IPS-18c (cell line): ENCODE results near the gene PCSK9.

ENCODE experiments used
- H3K4me3 ChIP-seq: 2 replicates; pipeline ENCODE4 v1.7.0; 2013; ENCODE audit warnings: low read depth, mild to moderate bottlenecking, low read length, moderate library complexity; ENCODE audit not compliant: insufficient read depth
- H3K9me3 ChIP-seq: one replicate; pipeline ENCODE4 v1.6.1; 2013; ENCODE audit warnings: mild to moderate bottlenecking, low read length, moderate library complexity; ENCODE audit not compliant: control insufficient read depth, insufficient read depth

The PCSK9 gene

DNA sequence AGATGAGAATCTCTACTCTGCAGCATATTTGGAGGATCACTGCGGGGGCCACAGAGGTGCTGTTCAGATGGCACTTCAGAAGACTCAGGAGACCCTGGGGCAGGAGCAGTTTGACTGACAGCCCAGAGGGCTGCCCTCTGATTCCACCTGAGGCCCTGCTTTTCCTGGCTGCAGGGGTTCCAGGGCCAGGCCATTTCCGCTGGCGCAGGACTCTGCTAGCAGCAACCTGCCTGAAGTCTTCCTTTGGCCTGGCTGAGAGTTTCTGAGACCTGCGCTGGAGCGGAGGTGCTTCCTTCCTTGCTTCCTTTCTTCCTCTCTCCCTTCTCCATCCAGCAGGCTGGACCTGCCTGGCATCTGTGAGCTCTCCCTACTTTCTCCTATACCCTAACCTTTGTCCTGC lies 11.8 kb downstream of the PCSK9 start:
- Histone ChIP-seq H3K9me3 (no peaks in the 10 kb centered on the region), H3K4me3 (no peak overlapping the region)

- Histone ChIP-seq H3K4me3 (no peak overlapping the region), H3K9me3 (no peaks in the 10 kb centered on the region)
Measured at GRCh38 chr1:55051621-55052020, 12.3 kb downstream of the PCSK9 start.

- Histone ChIP-seq H3K9me3 (no peaks in the 10 kb centered on the region), H3K4me3 (no peak overlapping the region)
Measured at GRCh38 chr1:55052221-55053142, 13.1 kb downstream of the PCSK9 start.

DNA sequence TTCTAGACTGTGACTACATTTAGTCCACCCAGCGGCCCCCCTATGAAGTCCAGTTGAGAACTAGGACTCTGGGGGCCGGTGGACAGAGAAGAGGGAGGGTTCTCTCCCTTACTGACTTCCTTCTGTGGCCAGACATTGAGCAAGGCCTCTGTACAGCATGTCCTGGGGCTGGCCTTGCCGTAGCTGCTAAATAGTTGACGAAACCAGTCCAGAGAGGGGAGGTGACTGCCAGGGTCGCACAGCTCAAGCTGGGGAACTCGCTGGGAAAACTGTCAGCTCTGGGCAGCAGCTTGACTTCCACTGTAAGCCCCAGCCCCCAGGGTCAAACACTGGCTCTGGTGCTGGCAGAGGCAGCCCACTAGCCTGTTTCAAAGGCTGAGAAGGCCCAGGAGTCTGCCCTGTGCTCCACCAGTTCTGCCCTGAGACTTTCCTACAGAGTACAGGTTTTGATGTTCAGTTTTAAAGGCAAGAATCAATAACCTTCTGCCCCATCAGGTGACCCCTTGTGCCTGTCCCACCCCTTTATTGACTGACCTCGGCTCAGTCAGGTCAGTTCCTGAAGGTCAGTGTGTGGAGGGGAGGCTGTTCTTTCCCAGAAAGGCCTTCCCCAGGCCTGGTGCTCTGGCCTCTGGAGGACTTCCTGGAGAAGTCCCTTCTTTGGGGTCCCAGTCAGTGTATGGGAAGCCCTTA lies 14.1 kb downstream of the PCSK9 start:
- no peak overlapping the region for H3K4me3 ChIP-seq
- H3K9me3 ChIP-seq: no peaks in the 10 kb centered on the region

- H3K9me3 ChIP-seq: no peaks in the 10 kb centered on the region
- H3K4me3 ChIP-seq: no peak overlapping the region
Measured at GRCh38 chr1:55054396-55054795, 15.0 kb downstream of the PCSK9 start.

- Histone ChIP-seq H3K4me3 (no peak overlapping the region), H3K9me3 (no peaks in the 10 kb centered on the region)
Measured at GRCh38 chr1:55055084-55055882, 15.9 kb downstream of the PCSK9 start.

- no peak overlapping the region for H3K4me3 ChIP-seq
- no peaks in the 10 kb centered on the region for H3K9me3 ChIP-seq
Measured at GRCh38 chr1:55055951-55056631, 16.7 kb downstream of the PCSK9 start.

DNA sequence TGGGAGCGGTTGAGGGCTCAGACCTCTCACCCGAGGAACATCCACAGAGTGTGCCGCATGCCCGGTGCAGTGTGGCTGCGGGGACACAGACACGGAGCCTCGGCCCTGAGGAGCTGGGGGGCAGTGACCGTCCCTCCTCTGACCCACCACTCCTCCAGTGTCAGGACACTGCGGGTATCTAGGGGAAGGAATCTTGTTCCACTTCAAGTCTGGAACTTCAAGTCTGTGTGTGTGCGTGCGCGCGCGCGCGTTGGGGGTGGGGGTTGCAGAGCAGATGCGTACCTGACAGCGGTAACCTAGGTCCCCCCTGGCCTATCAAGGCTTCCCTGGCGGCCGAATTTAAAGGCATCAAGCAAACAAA lies 17.3 kb downstream of the PCSK9 start:
- H3K9me3 ChIP-seq: no peaks in the 10 kb centered on the region
- H3K4me3 ChIP-seq: no peak overlapping the region

- Histone ChIP-seq H3K9me3 (no peaks in the 10 kb centered on the region), H3K4me3 (no peak overlapping the region)
Measured at GRCh38 chr1:55057270-55057955, 18.1 kb downstream of the PCSK9 start.

DNA sequence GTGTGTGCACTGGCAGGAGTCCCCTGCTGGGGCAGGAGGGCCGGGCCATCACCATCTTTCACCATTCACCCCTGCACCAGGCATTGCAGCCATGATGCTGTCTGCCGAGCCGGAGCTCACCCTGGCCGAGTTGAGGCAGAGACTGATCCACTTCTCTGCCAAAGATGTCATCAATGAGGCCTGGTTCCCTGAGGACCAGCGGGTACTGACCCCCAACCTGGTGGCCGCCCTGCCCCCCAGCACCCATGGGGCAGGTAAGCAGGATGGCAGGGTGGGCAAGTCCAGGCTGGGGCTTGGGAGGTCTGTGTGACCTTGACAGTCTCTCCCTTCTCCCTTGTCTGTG lies 18.6 kb downstream of the PCSK9 start:
- Histone ChIP-seq H3K4me3 (no peak overlapping the region), H3K9me3 (no peaks in the 10 kb centered on the region)

DNA sequence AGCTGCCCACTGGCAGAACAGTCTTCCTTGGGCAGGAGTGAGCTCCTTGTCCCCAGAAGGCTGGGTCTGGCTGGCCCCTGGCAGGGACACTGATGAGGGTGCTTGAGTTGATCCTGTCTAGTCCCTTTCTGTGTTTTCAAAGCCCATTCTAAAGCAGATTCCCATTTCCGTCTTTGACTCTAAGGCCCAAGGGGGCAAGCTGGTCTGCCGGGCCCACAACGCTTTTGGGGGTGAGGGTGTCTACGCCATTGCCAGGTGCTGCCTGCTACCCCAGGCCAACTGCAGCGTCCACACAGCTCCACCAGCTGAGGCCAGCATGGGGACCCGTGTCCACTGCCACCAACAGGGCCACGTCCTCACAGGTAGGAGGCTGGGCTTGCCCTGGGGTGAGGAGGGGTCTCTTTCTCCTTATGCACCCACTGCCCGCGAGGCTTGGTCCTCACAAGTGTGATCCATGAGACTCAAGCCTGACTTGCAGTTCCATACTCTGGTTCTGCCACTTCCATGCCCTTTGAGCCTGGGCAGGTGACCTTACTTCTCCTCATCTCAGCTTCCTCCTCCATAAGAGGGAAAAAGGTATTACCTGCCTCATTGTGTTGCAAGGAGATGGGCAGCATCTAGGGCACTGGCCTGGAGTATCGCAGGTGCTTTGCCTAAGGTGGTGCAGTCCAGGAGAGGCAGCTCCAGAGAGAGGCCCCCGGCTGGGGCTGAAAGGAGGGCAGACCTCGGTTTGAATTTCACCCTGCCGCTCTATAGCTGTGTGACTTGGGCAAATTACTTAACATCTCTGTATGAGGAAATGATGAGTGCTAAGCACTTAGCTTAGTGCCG lies 20.2 kb downstream of the PCSK9 start:
- Histone ChIP-seq H3K4me3 (no peak overlapping the region), H3K9me3 (no peaks in the 10 kb centered on the region)

DNA sequence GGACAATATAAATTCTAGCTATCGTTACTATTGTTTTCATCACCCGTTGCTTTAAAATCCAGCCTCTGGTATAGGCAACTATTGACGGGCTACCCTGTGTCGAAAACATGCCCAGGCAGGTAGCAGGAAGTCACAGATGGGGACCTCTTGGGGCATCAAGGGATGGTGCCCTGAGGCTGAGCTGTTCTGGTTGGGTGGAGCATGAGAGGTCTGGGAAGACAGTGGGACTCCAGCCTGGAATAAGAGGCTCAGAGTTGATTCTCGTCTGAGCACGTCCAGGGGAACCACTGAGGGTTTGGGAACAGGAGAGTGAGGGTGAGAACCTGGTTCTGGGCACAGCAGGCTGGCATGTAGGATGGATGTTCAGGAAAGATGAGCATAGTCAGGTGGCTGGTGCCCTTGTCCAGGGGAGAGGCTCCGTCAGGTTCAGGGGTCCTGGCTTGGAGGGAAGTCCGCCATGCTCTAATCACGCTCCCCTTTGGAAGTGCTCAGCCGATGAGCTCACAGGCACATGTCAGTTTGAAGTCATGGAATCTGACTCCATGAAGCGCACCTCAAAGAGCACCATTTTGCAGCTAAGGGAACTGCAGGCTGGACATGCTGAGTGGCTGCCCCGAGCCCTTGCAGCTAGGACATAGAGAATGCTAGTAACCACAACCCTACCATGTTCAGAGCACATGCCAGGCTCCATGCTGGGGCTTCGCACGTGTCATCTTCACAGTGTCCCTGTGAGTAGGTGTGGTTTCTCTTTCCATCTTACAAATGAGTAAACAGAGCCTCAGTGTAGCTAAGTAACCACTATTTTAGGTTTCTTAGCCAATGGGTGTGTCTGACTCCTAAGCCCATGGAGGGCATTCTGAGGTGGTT lies 21.0 kb downstream of the PCSK9 start:
- H3K9me3 ChIP-seq: no peaks in the 10 kb centered on the region
- H3K4me3 ChIP-seq: no peak overlapping the region

DNA sequence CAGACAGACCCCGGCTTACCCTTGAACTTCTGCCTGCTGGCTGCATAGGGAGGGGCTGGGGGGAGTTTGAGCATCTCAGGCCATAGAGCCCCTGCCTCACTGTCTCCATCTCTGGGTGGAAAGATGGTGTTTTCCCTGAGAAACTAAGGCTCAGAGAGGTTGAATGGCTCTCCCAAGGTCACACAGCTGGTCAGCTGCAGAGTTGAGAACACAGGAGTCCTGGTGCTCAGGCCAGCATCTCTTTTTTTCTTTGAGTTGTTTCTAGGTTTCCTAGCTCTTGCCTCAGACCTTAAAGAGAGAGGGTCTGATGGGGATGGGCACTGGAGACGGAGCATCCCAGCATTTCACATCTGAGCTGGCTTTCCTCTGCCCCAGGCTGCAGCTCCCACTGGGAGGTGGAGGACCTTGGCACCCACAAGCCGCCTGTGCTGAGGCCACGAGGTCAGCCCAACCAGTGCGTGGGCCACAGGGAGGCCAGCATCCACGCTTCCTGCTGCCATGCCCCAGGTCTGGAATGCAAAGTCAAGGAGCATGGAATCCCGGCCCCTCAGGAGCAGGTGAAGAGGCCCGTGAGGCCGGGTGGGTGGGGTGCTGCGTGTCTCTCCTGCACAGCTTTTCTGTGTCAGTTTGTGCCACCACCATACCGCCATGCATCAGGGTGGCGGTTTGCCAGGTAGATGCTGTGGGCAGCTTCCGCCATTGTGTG lies 21.8 kb downstream of the PCSK9 start:
- Histone ChIP-seq H3K9me3 (no peaks in the 10 kb centered on the region), H3K4me3 (no peak overlapping the region)

DNA sequence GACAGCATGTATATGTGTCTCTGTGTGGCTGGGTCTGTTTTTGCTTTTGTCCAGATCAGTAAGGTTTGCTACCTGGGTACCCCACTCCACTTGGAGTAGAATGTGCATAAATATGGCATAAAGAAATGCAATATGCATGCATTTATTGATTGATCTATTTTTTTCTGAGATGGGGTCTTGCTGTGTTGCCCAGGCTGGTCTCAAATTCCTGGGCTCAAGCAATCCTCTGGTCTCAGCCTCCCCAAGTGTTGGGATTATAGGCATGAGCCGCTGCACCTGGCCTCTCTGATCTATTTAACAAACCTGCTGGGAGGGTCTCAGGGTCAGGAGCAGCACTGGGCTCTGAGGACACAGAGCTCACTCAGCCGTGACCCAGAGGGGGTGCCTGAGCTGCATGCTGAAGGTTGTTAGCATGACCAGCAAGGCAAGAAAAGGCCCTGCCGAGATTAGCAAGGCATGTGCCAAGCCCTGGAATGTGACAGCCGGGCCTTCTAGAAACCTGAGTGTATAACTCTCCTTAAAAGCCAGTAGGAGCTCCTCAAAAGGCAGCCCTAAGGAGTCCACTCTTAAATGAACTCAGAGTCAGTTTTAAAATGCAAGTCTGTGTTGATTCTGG lies 22.5 kb downstream of the PCSK9 start:
- H3K9me3 ChIP-seq: no peaks in the 10 kb centered on the region
- no peak overlapping the region for H3K4me3 ChIP-seq
